IPS-11a (cell line): ENCODE data around the gene FANCL.
"Not testable (repeated sequence)": the region's sequence is repeated elsewhere in the genome, so short reads cannot be mapped to it uniquely, and the experiment has no call there.

ENCODE experiments used
- H3K4me3 ChIP-seq: one replicate; pipeline ENCODE4 v1.5.1; 2013; ENCODE audit warnings: low read depth, low read length, control low read depth

The FANCL gene

DNA sequence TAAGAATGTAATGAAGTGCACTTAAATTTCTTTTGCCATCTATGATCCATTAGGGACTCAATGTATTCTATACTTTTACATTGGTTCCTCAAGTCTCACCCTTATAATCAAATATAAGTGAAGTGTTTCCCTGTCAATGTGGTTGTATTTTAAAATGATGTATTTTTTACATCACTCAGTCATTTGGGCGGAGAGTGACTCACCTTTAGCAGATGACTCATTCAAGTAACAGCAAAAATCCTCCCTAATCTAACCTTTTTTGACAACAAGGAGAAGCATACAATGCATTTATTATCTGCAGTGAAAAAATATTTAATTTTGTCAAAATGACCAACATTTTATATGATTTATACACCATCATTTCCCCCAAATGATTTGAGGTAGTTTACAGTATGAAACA is 94.4 kb downstream of the FANCL start:
- H3K4me3 ChIP-seq = no peak overlapping the region

DNA sequence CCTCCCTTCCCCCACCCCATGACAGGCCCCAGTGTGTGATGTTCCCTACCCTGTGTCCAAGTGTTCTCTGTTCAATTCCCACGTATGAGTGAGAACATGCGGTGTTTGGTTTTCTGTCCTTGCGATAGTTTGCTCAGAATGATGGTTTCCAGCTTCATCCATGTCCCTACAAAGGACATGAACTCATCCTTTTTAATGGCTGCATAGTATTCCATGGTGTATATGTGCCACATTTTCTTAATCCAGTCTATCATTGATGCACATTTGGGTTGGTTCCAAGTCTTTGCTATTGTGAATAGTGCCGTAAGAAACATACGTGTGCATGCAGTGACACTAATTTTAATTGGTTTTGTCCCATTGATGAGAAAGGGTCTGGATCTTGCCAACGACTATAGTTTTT is 95.4 kb downstream of the FANCL start:
- H3K4me3 ChIP-seq = not testable (repeated sequence)

DNA sequence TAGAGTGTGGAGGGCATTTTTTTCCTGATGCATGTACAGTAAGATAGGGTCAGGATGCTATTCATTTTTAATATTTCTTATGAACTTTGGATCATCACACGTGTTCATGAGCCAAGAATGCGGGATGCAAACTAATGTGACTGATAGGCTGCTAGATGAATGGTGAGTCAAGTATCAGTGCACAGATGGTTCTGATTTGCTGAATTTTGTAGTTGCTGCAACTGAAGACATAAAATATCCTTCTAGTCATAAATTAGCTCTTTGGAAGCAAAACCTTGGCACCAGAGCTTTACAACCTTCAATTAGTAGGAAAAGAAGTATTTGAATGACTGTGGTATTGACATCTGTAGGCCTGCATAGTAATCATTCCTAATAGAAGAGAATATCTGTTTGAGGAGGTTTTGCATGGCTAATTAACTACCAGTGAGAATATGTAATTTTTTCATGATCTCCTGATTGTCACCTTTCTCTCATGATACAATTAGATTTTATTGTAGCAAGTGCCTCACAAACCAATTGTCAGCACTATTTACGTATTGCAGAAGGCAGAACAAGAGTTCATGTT is 100.5 kb downstream of the FANCL start:
- H3K4me3 ChIP-seq = no peak overlapping the region

DNA sequence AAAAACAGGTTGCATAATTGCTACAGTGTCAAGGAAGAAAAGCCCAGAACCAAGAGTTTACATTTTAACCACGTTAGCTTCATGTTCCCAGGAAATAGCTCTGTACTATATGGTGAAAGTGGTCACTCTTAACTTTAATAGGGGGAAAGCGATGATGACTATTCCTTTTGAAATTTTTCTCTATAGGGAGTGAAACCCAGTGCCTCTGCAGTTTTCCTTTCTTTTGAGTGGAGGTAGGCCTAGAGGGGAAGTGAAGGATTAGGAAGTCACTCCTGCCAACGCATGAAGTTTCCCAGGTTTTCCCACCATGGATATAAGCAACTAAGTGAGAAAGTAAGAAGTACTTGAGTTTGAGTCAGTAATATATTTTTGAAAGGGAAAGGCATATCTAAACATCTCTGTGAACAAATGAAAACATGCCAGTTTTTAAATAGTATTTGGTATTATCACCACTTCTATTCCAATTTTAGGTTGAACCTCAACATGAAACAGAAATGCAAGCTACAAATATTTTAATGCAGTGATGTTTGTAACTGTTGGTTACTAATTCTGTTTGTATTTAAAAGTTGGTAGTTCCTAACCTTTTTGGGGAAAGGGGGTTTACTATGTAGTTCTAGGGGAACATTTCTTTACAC is 102.6 kb downstream of the FANCL start:
- no peak overlapping the region for H3K4me3 ChIP-seq

DNA sequence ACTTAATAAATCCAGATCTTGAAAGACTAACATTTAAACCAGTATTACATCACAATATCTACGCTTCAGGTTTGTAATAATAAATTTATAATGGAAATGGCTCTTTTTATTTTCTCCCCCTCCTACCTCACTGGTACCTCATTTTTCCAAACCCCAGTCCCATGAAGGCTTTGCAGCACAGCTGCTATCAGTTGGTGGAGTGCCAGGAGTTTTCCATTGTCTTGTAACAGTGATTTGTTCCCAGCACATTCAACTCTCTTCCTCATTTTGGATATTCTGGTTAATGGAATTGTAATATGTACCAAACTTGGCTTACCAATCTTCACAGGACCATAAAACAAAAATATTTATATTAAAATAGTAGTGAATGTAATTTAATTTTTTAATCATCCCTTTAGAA is 103.3 kb downstream of the FANCL start:
- H3K4me3 ChIP-seq = no peak overlapping the region

DNA sequence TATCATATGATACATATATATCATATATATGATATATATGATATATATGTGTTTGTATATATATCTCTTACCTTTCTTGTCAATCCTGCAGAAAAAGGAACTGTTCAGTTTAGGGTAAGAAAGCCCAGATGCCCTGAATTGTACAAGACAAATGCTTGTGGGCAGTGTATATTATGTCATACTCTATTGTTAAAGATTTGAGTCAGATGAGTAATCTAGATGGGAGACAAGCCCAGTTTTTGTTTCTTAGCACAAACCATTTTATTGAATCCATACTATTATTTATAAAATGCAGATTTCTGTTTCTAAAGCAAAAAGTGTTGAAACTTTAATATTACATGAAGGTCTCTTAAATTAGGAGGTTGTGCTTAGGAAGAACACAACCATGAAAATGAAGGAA is 103.9 kb downstream of the FANCL start:
- H3K4me3 ChIP-seq = no peak overlapping the region

DNA sequence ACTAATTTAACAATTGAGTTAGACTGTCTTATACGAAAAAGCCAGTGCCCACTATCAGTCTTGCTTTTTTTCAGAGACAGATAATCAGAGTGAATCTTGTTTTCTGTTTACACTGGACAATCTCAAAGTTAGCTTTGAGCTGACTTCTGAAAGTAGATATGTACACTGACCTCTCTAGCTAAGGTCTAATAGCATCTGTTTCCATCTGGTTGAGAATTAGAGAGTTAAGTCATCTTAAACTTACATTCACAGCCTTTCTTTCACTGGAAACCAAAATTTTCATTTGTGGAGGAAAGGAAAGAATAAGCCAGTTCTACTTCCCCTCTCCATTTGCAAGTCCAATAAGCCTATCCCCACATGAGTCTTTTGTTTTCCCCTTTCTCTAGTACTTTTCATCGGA is 105.3 kb downstream of the FANCL start:
- no peak overlapping the region for H3K4me3 ChIP-seq

DNA sequence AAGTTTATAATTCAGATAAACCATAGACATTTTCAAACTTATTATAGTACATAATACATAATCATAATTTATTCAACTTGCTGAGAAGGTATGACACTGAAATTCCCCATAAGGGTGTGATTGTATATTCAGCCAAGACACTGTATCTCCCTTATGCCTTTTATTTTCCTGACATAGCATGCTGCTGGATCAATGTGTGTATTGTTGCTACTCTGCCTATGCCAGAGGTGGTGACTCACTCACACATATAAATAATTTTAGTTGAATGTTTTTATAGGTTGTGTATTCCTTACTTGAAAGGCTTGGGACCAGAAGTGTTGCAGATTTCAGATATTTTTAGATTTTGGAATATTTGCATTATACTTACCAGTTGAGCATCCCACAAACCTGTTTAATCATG is 107.7 kb downstream of the FANCL start:
- H3K4me3 ChIP-seq = no peak overlapping the region

DNA sequence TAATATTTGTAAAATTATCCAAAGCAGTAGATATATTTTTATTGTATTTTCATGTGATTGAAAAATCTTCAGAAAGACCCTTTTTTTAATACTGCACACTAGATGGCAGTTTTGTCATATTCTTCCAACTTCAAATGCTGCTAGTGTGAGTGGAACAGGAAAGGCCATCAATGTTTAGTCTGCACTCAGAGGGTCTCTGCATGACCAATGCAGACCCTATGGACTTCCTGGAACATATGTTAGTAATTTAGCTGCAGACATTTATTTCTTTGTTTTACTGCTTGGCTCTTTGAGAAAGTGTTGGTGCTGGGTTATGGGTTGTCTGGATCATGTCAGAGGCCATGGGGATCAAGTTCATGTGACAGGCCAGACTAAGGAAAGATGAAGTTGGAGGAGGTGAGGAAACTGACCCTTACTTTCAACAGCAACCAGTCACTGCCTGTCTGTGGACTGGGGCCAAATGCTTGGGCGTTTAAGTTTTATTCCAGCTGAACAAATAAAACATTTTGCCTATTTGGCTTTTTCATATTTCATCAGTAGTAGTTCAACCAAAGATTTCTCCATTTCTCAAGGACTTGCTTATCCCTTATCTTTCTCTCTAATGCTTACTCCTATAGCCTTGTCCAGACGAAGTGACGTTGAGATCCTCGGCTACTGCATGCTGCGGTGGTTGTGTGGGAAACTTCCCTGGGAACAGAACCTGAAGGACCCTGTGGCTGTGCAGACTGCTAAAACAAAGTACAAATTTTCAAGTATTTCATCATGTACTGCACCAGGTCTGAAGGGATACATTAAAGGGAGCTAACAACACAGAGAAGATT is 109.7 kb downstream of the FANCL start:
- no peak overlapping the region for H3K4me3 ChIP-seq

DNA sequence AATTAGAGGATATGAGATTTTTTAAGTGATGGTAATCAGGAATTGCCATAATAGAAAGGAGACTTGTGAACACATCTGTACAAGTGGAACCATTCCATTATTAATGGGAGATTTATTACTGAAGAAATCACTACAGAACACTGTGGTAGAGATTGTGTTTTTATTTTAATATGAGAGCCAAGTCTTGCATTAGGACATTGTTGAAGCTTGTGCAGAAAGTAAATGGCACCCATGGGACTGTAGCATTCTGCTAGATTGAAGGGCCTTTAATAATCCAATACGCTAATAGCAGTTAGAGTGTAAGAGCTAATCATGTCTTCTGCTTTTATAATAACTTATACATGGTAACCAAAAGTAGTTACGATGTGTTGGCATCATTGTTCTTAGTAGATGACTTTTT is 110.9 kb downstream of the FANCL start:
- no peak overlapping the region for H3K4me3 ChIP-seq

DNA sequence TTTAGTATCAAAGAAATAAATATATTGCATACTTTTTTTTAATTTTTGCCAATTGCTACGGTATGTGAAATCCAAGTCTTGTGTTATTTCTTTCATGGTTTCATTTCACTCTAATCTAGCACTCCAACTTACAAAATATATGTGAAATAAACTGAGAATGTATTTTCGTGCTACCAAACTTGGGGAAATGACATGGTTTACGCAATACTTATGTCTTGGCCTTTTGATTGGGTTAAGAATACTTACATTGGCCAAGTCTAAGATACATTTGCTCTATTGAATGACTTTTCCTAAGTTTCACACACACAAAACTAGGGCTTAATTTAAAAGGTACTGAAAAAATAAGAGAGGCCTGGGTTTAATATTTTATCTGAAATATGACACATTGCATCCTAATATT is 114.0 kb downstream of the FANCL start:
- H3K4me3 ChIP-seq = no peak overlapping the region

DNA sequence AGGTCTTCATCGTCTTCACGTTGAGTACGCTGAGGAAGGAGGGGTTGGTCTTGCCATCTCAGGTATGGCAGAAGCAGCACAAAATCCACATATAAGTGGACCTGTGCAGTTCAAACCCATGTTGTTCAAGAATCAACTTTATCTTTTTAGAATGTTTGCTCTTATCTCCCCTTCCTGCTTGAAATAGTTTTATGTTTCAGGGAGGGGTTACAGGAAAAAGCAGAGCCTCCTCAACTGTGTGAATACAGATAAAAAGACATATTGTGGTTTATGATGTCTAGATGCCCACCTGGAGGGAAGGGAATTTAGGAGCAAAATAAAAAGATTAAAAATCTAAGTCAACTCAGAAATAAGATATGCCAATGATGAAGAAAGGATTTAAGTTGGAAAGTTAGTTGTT is 118.6 kb downstream of the FANCL start:
- H3K4me3 ChIP-seq = no peak overlapping the region

DNA sequence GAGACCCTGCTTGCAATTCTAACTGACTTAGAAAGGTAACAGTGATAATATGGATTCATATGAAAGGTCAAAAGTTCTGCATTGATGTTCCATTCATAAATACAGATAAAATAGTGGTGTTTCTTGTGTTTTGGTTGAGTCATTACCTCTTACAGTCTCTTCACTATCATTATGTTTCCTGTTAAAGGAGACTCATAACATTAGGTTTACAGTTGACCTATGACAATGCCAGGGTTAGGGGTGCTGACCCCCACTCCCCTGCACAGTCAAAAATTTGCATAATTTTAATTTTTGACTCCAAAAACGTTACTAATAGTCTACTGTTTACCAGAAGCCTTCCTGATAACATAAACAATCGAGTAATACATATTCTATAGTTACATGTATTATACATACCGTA is 119.1 kb downstream of the FANCL start:
- no peak overlapping the region for H3K4me3 ChIP-seq

DNA sequence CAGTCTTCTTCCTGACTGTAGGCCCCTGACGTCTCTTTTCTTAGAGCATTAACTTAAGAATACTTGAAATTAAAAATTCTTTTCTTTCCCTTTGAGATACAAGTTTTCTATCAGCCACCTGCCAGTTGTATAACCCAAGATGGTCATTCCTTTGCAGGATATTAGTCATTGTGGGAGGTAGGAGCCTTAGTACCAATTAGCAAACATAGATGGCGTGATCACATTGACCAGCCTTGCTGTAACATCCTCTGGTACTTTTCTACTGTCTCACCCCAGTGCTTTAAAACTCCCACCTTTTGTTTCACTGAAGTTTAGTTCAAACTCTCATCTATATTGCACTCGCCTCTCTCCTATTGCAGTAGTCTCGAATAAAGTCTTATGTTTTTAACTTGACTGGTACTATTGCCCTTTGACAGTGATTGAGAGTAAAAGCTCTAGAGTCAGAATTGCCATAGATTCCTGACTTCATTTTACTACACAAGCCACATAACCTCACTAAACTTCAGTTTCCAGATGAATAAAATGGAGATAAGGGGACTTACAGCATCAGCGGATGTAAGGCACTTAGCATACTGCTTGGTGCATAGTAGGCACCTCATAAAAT is 120.4 kb downstream of the FANCL start:
- no peak overlapping the region for H3K4me3 ChIP-seq

DNA sequence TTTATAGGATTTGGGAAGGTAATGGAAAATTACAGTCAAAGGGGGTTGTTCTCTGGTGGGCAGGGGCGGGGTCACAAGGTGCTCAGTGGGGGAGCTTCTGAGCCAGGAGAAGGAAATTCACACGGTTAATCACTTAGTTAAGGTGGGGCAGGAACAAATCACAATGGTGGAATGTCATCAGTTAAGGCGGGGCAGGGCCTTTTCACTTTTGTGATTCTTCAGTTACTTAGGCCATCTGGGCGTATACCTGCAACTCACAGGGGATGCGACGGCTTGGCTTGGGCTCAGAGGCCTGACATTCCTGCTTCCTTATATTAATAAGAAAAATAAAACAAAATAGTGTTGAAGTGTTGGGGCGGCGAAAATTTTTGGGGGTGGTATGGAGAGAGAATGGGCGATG is 127.6 kb downstream of the FANCL start:
- H3K4me3 ChIP-seq = not testable (repeated sequence)

DNA sequence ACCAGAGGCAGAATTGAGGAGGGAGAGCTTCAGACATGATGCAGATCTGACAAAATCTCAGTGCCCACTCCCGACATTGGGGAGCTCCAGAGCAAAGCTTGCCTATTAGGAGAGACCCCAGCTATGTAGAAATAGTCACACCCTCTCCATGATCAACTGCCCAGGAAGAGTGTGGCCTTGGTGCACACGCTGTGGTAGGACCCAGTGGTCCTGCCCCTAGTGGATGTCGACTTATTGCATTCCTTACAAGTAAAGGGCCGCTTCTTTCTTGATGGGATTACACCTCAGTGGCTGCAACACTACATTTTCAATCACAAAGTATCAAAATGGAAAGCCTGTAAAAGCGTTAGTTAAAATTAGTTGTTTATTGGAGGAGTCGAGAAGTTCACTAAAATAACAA is 130.4 kb downstream of the FANCL start:
- no peak overlapping the region for H3K4me3 ChIP-seq

DNA sequence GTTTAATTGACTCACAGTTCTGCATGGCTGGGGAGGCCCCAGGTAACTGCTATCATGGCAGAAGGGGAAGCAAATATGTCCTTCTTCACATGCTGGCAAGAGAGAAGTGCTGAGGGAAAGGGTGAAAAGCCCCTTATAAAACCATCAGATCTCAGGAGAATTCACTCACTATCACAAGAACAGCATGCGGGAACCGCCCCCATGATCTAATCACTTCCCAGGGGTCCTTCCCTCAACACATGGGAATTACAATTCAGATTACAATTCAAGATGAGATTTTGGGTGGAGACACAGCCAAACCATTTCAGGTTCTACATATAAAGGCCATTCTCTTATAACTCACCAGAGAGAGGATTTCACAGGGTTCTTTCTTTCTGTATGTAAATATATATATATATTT is 131.6 kb downstream of the FANCL start:
- H3K4me3 ChIP-seq = no peak overlapping the region
